Endothelial cell of umbilical vein (primary cell): ENCODE data around the gene ASPHD1. TPM values are rescaled to one million over a fixed set of nuclear protein-coding genes. Genes with fewer than 3 reads are reported as not detected.
A peak's percentile ranks its signal among the peaks of the same experiment; 100 is the strongest.

Experiments used
- BruUV-seq: library from RNA; stranded (reverse); fragments of 400-500 nt; replicated peaks from 2 replicates; lab custom pipeline; 2021; lab: Mats Ljungman, UMichigan
- CTCF ChIA-PET: fragments of 300-600, 350-600 bp; sonication (Branson Sonifier 250); formaldehyde crosslinking; loops from one replicate; lab custom pipeline; 2021; ENCODE audit warnings: antibody characterized with exemption, inconsistent platforms; lab: Charles Lee
- POLR2A ChIA-PET: fragments of 300-600, 350-600 bp; sonication (Branson Sonifier 250); formaldehyde crosslinking; loops from one replicate; lab custom pipeline; 2021; ENCODE audit warnings: antibody characterized with exemption, inconsistent platforms; lab: Charles Lee
- DNase-seq: peaks from one replicate; pipeline ENCODE4 v3.0.0-alpha.2; 2011; ENCODE audit warnings: low read depth, low spot score
- FAIRE-seq: peaks from 2 replicates; lab custom pipeline; 2011; peaks lifted over from hg19 to GRCh38; lab: Jason Lieb, UNC
- H2AFZ ChIP-seq: 2 replicates; pipeline ENCODE4 v1.6.0; 2012; ENCODE audit warnings: low read depth, low read length, control low read depth, inconsistent platforms
- H3K27ac ChIP-seq: 2 replicates; pipeline ENCODE4 v1.5.1; 2011; ENCODE audit warnings: low read depth, mild to moderate bottlenecking, control low read depth, low read length, moderate library complexity; ENCODE audit not compliant: insufficient read depth
- H3K27me3 ChIP-seq, 2 experiments: 2 replicates each; pipeline versions ENCODE4 v1.6.0 to v1.6.1; 2011; ENCODE audit warnings: low read length in 2 of 2, mixed read lengths in 1 of 2; ENCODE audit not compliant: control insufficient read depth in 2 of 2, insufficient read depth in 2 of 2
- H3K36me3 ChIP-seq, 2 experiments: 2 replicates in 1 of 2; 3 replicates in 1 of 2; pipeline ENCODE4 v1.5.1; 2011; ENCODE audit warnings: low read length in 2 of 2, mild to moderate bottlenecking in 1 of 2, moderate library complexity in 1 of 2; ENCODE audit not compliant: control insufficient read depth in 2 of 2, insufficient read depth in 2 of 2; ENCODE audit errors: extremely low read depth in 1 of 2
- H3K4me1 ChIP-seq: 3 replicates; pipeline ENCODE4 v1.5.1; 2011; ENCODE audit warnings: mild to moderate bottlenecking, low read length; ENCODE audit not compliant: control insufficient read depth, insufficient read depth; ENCODE audit errors: extremely low read depth
- H3K4me2 ChIP-seq: 2 replicates; pipeline ENCODE4 v1.6.1; 2011; ENCODE audit warnings: low read length, control low read depth, mixed read lengths; ENCODE audit not compliant: insufficient read depth
- H3K4me3 ChIP-seq, 3 experiments: fragments of 200-600 bp in 1 of 3; sonication (generic), shearing (Covaris generic) in 1 of 3; replicated peaks in 1 of 3; 2 replicates each; pipeline ENCODE4 v1.5.1; 2011 to 2016; ENCODE audit warnings: control low read depth in 3 of 3, low read length in 3 of 3, mild to moderate bottlenecking in 2 of 3, inconsistent platforms in 1 of 3, low read depth in 1 of 3, moderate library complexity in 1 of 3; ENCODE audit not compliant: insufficient read depth in 1 of 3
- H3K79me2 ChIP-seq: 2 replicates; pipeline ENCODE4 v1.6.0; 2012; ENCODE audit warnings: low read length, inconsistent platforms; ENCODE audit not compliant: control insufficient read depth, insufficient read depth
- H3K9ac ChIP-seq: replicated peaks from 2 replicates; pipeline ENCODE3; 2011; ENCODE audit warnings: low read length, control low read depth; ENCODE audit not compliant: insufficient read depth; ENCODE audit errors: extremely low read depth
- H3K9me1 ChIP-seq: replicated peaks from 3 replicates; pipeline ENCODE4 v1.6.0; 2011; ENCODE audit warnings: mild to moderate bottlenecking, low read length; ENCODE audit not compliant: control insufficient read depth, insufficient read depth; ENCODE audit errors: extremely low read depth
- H3K9me3 ChIP-seq: replicated peaks from 2 replicates; pipeline ENCODE4 v1.5.1; 2012; ENCODE audit warnings: low read length, inconsistent platforms; ENCODE audit not compliant: control insufficient read depth, insufficient read depth
- H4K20me1 ChIP-seq: replicated peaks from 2 replicates; pipeline ENCODE3; 2011; ENCODE audit warnings: mild to moderate bottlenecking, low read length; ENCODE audit not compliant: control insufficient read depth, insufficient read depth; ENCODE audit errors: extremely low read depth
- CTCF ChIP-seq, 2 donors: IDR thresholded peaks; 1 replicate in 1 of 2; 2 replicates in 1 of 2; pipeline ENCODE4 v1.5.1; 2011; ENCODE audit warnings: low read length in 2 of 2, mild to moderate bottlenecking in 2 of 2, moderate library complexity in 2 of 2, control low read depth in 1 of 2, inconsistent platforms in 1 of 2, low read depth in 1 of 2; ENCODE audit not compliant: insufficient read depth in 1 of 2; ENCODE audit errors: extremely low read depth in 1 of 2
- EZH2 ChIP-seq: IDR thresholded peaks from 2 replicates; pipeline ENCODE4 v1.6.1; 2012; ENCODE audit warnings: borderline replicate concordance, low read depth, mild to moderate bottlenecking, moderate library complexity, low read length, inconsistent platforms; ENCODE audit not compliant: severe bottlenecking
- FOS ChIP-seq: IDR thresholded peaks from 2 replicates; pipeline ENCODE4 v1.6.1; 2011; ENCODE audit warnings: mild to moderate bottlenecking, low read length, moderate library complexity, borderline replicate concordance; ENCODE audit not compliant: insufficient read depth
- GATA2 ChIP-seq: IDR thresholded peaks from 2 replicates; pipeline ENCODE4 v1.7.0; 2011; ENCODE audit warnings: low read depth, mild to moderate bottlenecking, moderate library complexity, mixed read lengths, low read length; ENCODE audit not compliant: insufficient read length, insufficient read depth
- JUN ChIP-seq: IDR thresholded peaks from 2 replicates; pipeline ENCODE4 v1.6.1; 2011; ENCODE audit warnings: borderline replicate concordance, low read depth; ENCODE audit not compliant: insufficient read length, insufficient read depth
- MAX ChIP-seq: IDR thresholded peaks from 2 replicates; pipeline ENCODE4 v1.6.1; 2011; ENCODE audit not compliant: insufficient read depth, insufficient read length
- MYC ChIP-seq: IDR thresholded peaks from one replicate; pipeline ENCODE4 v1.6.1; 2011; ENCODE audit warnings: mild to moderate bottlenecking, low read depth, low read length
- POLR2A ChIP-seq: IDR thresholded peaks from 2 replicates; pipeline ENCODE4 v1.6.1; 2012; ENCODE audit warnings: low read depth, mild to moderate bottlenecking, control low read depth, low read length
- dilution Hi-C: fragments of 300-500 bp; cut with MboI; formaldehyde crosslinking; loops from one replicate; pipeline ENCODE4 v1.15.0; 2019; ENCODE audit warnings: low sequenced_read_pairs; ENCODE audit not compliant: extremely low pct_ligation_motif_present
- intact Hi-C: fragments of 100-400 bp; cut with micrococcal nuclease; formaldehyde crosslinking; loops from one replicate; pipeline ENCODE4 v1.10.0; 2022
- polyA plus RNA-seq, 4 experiments: library from polyadenylated mRNA; depleted of rRNA in 3 of 4; stranded (reverse) in 3 of 4; unstranded in 1 of 4; fragments of >200 nt; gene quantifications; 2 replicates each; pipeline versions ENCODE4 v1.2.1 to v1.2.3, GENCODE V29; 2011 to 2012; ENCODE audit warnings: missing spikeins in 1 of 4
- total RNA-seq: library from RNA; stranded (reverse); gene quantifications from 2 replicates; pipeline ENCODE4 v1.2.3, GENCODE V29; 2021

Gene ASPHD1
- total and polyA plus RNA-seq, 2 donors (not counting 3 experiments of a cell fraction or from before 2014, with no cell fraction given): 0.90 to 1.2 TPM

GRCh38 chr16:29926711-29927052 is 26.4 kb downstream of the ASPHD1 start:
- peak overlapping the region; percentile 19 for H3K27ac ChIP-seq
- DNase-seq: no peak
- H3K36me3 ChIP-seq: peaks cover 3 to 5% of the 10 kb centered on the region in 2 experiments
- BruUV-seq: no TSS peak
- no peaks in the 10 kb centered on the region for H4K20me1 ChIP-seq
- peaks cover 10% of the 10 kb centered on the region for H3K79me2 ChIP-seq
- H3K27me3 ChIP-seq: no peaks in the 10 kb centered on the region
- CTCF ChIA-PET: interaction anchor here (0.6 to 2.5 kb wide), 14 partner anchors 8 to 227 kb away, joined by 3 to 11 read pairs (median 4); partner anchors contain the start of genes ASPHD1, TAOK2 and TMEM219
- dilution Hi-C loops (no loop called here), intact Hi-C loops (loop anchor here (1.0 to 5.0 kb wide), 2 partner anchors 47 to 104 kb away; partner anchors contain the start of genes MVP and TAOK2)
- H3K9me1 ChIP-seq: no peaks in the 10 kb centered on the region
- peak overlapping the region; percentile 72 for H3K9ac ChIP-seq
- peak overlapping the region; percentile 77 for H3K4me2 ChIP-seq
- H3K9me3 ChIP-seq: no peaks in the 10 kb centered on the region
- H3K4me1 ChIP-seq: peaks cover 15% of the 10 kb centered on the region
- peak overlapping the region; percentile 6 to 78 (median 35) for H3K4me3 ChIP-seq
- TF ChIP-seq EZH2: no peak
- TF ChIP-seq GATA2: no peak
- TF ChIP-seq POLR2A: no peak
- no peak for TF ChIP-seq FOS
- TF ChIP-seq MYC: no peak
- no peak for TF ChIP-seq JUN
- no peak for TF ChIP-seq CTCF (IDR thresholded peaks at IDR 0.05; ENCODE audit: extremely low read depth in 1 of 2, insufficient read depth in 1 of 2, low read depth in 1 of 2, low read length in 2 of 2)
- no peak for TF ChIP-seq MAX
- POLR2A ChIA-PET: interaction anchor here (0.9 to 1.3 kb wide), 2 partner anchors 14 to 26 kb away, joined by 3 read pairs; no protein-coding TSS in a partner anchor
- peak overlapping the region; percentile 74 for H2AFZ ChIP-seq
- no peak for FAIRE-seq
